ENCODE results near the gene AGBL4.

The AGBL4 gene

GRCh38 chr1:48771561-48771960 is 1252.2 kb downstream of the AGBL4 start:
- Histone ChIP-seq H3K4me3 (ENCODE audit: low read depth in 1 of 2, low read length in 1 of 2) (no peak overlapping the region), H3K27me3 (peaks cover 9% of the 10 kb centered on the region), H3K36me3 (no peaks in the 10 kb centered on the region), H3K4me1 (ENCODE audit: control insufficient read depth in 1 of 2, insufficient read depth in 1 of 2, low read depth in 1 of 2, low read length in 1 of 2) (peaks cover 4 to 21% of the 10 kb centered on the region in 2 experiments), H3K9me3 (no peaks in the 10 kb centered on the region), H3K27ac (no peak overlapping the region)
- TF ChIP-seq CTCF (IDR thresholded peaks at IDR 0.05) = no peak

GRCh38 chr1:48767975-48768510 is 1255.7 kb downstream of the AGBL4 start:
- TF ChIP-seq CTCF (IDR thresholded peaks at IDR 0.05) = no peak
- H3K36me3 ChIP-seq = no peaks in the 10 kb centered on the region
- H3K27me3 ChIP-seq = no peaks in the 10 kb centered on the region
- no peak overlapping the region for H3K27ac ChIP-seq
- no peak overlapping the region for H3K4me3 ChIP-seq (ENCODE audit: low read depth in 1 of 2, low read length in 1 of 2)
- H3K9me3 ChIP-seq = no peaks in the 10 kb centered on the region
- H3K4me1 ChIP-seq (ENCODE audit: control insufficient read depth in 1 of 2, insufficient read depth in 1 of 2, low read depth in 1 of 2, low read length in 1 of 2) = no peaks in the 10 kb centered on the region

- H3K4me1 ChIP-seq (ENCODE audit: control insufficient read depth in 1 of 2, insufficient read depth in 1 of 2, low read depth in 1 of 2, low read length in 1 of 2) = no peaks in the 10 kb centered on the region
- TF ChIP-seq CTCF (IDR thresholded peaks at IDR 0.05) = no peak
- no peak overlapping the region for H3K4me3 ChIP-seq (ENCODE audit: low read depth in 1 of 2, low read length in 1 of 2)
- no peak overlapping the region for H3K27ac ChIP-seq
- H3K9me3 ChIP-seq = no peaks in the 10 kb centered on the region
- no peaks in the 10 kb centered on the region for H3K36me3 ChIP-seq
- no peaks in the 10 kb centered on the region for H3K27me3 ChIP-seq
These were observed 1258.4 kb downstream of the AGBL4 start for GRCh38 chr1:48765335-48765734.

GRCh38 chr1:48761986-48762385 is 1261.8 kb downstream of the AGBL4 start:
- TF ChIP-seq CTCF (IDR thresholded peaks at IDR 0.05) = no peak
- H3K4me1 ChIP-seq (ENCODE audit: control insufficient read depth in 1 of 2, insufficient read depth in 1 of 2, low read depth in 1 of 2, low read length in 1 of 2) = no peaks in the 10 kb centered on the region
- H3K27ac ChIP-seq = no peak overlapping the region
- H3K36me3 ChIP-seq = no peaks in the 10 kb centered on the region
- H3K9me3 ChIP-seq = no peaks in the 10 kb centered on the region
- H3K4me3 ChIP-seq (ENCODE audit: low read depth in 1 of 2, low read length in 1 of 2) = no peak overlapping the region
- no peaks in the 10 kb centered on the region for H3K27me3 ChIP-seq

- Histone ChIP-seq H3K27ac (no peak overlapping the region), H3K4me3 (ENCODE audit: low read depth in 1 of 2, low read length in 1 of 2) (no peak overlapping the region), H3K36me3 (no peaks in the 10 kb centered on the region), H3K4me1 (ENCODE audit: control insufficient read depth in 1 of 2, insufficient read depth in 1 of 2, low read depth in 1 of 2, low read length in 1 of 2) (no peaks in the 10 kb centered on the region), H3K27me3 (no peaks in the 10 kb centered on the region), H3K9me3 (no peaks in the 10 kb centered on the region)
- no peak for TF ChIP-seq CTCF (IDR thresholded peaks at IDR 0.05)
These were observed 1262.3 kb downstream of the AGBL4 start for GRCh38 chr1:48761411-48761810.

- no peak overlapping the region for H3K4me3 ChIP-seq (ENCODE audit: low read depth in 1 of 2, low read length in 1 of 2)
- H3K9me3 ChIP-seq = no peaks in the 10 kb centered on the region
- H3K27ac ChIP-seq = no peak overlapping the region
- no peak for TF ChIP-seq CTCF (IDR thresholded peaks at IDR 0.05)
- H3K36me3 ChIP-seq = no peaks in the 10 kb centered on the region
- no peaks in the 10 kb centered on the region for H3K27me3 ChIP-seq
- H3K4me1 ChIP-seq (ENCODE audit: control insufficient read depth in 1 of 2, insufficient read depth in 1 of 2, low read depth in 1 of 2, low read length in 1 of 2) = no peaks in the 10 kb centered on the region
These were observed 1262.9 kb downstream of the AGBL4 start for GRCh38 chr1:48760857-48761256.

Data from neutrophil (primary cell).